ENCODE measurements around the gene SLC35F3. TPM values are rescaled to one million over a fixed set of nuclear protein-coding genes. Genes with fewer than 3 reads are reported as not detected.

SLC35F3 gene
- total RNA-seq, 4 donors from 2014 or later: 0.82 TPM; not detected in 3

- ATAC-seq (no peak), DNase-seq (no peak)
- in situ Hi-C loops (cut with MboI; ENCODE audit: low sequenced_read_pairs in 4 of 4): no loop called here
- no peaks in the 10 kb centered on the region for H3K4me1 ChIP-seq
- no peak for TF ChIP-seq POLR2A (IDR thresholded peaks at IDR 0.05)
- TF ChIP-seq CTCF (IDR thresholded peaks at IDR 0.05 in 4 of 5, conservative IDR thresholded peaks at IDR 0.05 in 1 of 5): no peak
- H3K9me3 ChIP-seq: no peaks in the 10 kb centered on the region
- intact Hi-C loops (cut with DNase I; ENCODE audit: low total_unique reads): no loop called here
- H3K4me3 ChIP-seq: no peak overlapping the region
- no peaks in the 10 kb centered on the region for H3K36me3 ChIP-seq
- no peak overlapping the region for H3K27ac ChIP-seq
- no peaks in the 10 kb centered on the region for H3K27me3 ChIP-seq
Measured at GRCh38 chr1:233945979-233946378, 41.5 kb downstream of the SLC35F3 start.

DNA sequence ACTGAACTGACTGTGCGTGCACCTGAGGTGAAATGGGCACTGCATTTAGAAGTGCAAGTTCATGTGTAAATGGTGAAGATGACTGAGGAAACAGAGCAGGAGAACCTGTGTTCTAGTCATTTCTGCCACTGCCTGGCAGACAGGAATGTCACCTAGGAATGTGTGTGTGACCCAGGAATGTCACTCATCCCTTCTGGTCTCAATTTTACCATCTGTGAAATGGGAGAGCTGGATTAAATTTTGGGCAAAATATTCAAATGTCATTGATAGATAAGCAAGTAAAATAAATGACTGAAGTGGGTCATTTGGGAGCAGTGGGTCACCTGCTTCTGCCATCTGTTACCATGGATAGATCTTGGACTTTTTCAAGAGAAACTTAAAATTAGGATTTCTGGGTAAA, 42.2 kb downstream of the SLC35F3 start:
- intact Hi-C loops (cut with DNase I; ENCODE audit: low total_unique reads) (no loop called here), in situ Hi-C loops (cut with MboI; ENCODE audit: low sequenced_read_pairs in 4 of 4) (no loop called here)

DNA sequence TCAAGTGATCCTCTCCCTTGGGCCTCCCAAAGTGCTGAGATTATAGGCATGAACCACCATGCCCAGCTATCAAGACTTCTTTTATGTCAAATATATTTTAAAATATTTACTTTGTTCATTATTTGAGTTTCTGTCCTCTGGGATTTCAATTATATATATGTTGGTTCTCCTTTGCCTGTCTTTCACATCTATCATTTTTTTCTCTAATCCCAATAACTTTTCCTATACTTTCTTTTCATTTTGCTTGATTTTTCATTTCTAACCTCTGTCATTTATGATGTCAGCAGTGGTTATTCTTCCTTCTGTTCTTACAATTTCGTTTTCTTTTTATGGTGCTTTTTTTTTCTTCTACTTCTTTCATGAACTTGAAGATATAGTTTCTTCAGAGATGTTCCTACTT, 47.3 kb downstream of the SLC35F3 start:
- no peak for DNase-seq
- Histone ChIP-seq H3K9me3 (no peaks in the 10 kb centered on the region), H3K27ac (no peak overlapping the region), H3K36me3 (no peaks in the 10 kb centered on the region), H3K27me3 (no peaks in the 10 kb centered on the region), H3K4me3 (no peak overlapping the region), H3K4me1 (no peaks in the 10 kb centered on the region)
- intact Hi-C loops (cut with DNase I; ENCODE audit: low total_unique reads): no loop called here
- ATAC-seq: no peak
- no peak for TF ChIP-seq CTCF (IDR thresholded peaks at IDR 0.05 in 4 of 5, conservative IDR thresholded peaks at IDR 0.05 in 1 of 5)
- TF ChIP-seq POLR2A (IDR thresholded peaks at IDR 0.05): no peak
- in situ Hi-C loops (cut with MboI; ENCODE audit: low sequenced_read_pairs in 4 of 4): no loop called here

More for the DNA sequence above, 42.2 kb downstream of the SLC35F3 start:
- TF ChIP-seq POLR2A (IDR thresholded peaks at IDR 0.05): no peak
- TF ChIP-seq CTCF (IDR thresholded peaks at IDR 0.05 in 4 of 5, conservative IDR thresholded peaks at IDR 0.05 in 1 of 5): no peak
- no peak for ATAC-seq
- no peak overlapping the region for H3K27ac ChIP-seq
- DNase-seq: no peak
- no peak overlapping the region for H3K4me3 ChIP-seq
- H3K27me3 ChIP-seq: no peaks in the 10 kb centered on the region
- no peaks in the 10 kb centered on the region for H3K9me3 ChIP-seq
- no peaks in the 10 kb centered on the region for H3K4me1 ChIP-seq
- H3K36me3 ChIP-seq: no peaks in the 10 kb centered on the region

DNA sequence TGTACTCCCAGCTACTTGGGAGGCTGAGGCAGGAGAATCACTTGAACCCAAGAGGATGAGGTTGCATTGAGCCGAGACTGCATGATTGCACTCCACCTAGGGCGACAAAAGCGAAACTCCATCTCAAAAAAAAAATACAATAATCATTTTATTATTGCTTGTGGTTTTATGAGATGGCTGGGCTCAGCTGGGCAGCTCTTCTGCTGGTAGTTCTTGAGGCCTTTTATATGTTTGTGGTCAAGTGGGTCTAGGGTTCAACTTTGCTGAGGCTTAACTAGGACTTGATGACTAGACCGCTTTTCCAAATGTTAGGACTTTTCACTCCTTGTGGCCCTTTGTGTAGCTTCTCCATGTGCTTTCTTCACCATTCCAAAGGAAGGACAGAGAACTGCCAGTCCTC, 53.2 kb downstream of the SLC35F3 start:
- intact Hi-C loops (cut with DNase I; ENCODE audit: low total_unique reads): no loop called here

More for the DNA sequence above, 53.2 kb downstream of the SLC35F3 start:
- DNase-seq (no peak), ATAC-seq (no peak)
- TF ChIP-seq POLR2A (IDR thresholded peaks at IDR 0.05) (no peak), CTCF (IDR thresholded peaks at IDR 0.05 in 4 of 5, conservative IDR thresholded peaks at IDR 0.05 in 1 of 5) (no peak)
- Histone ChIP-seq H3K4me1 (no peaks in the 10 kb centered on the region), H3K27ac (no peak overlapping the region), H3K36me3 (no peaks in the 10 kb centered on the region), H3K9me3 (no peaks in the 10 kb centered on the region), H3K4me3 (no peak overlapping the region), H3K27me3 (no peaks in the 10 kb centered on the region)
- in situ Hi-C loops (cut with MboI; ENCODE audit: low sequenced_read_pairs in 4 of 4): no loop called here
